Motor neuron (in vitro differentiated cells): ENCODE results near the gene GIGYF2. TPM values are rescaled to one million over a fixed set of nuclear protein-coding genes. Genes with fewer than 3 reads are reported as not detected.
"Not testable (repeated sequence)": the region's sequence is repeated elsewhere in the genome, so short reads cannot be mapped to it uniquely, and the experiment has no call there.

ENCODE experiments used
- ATAC-seq, 8 experiments: fragments of 200-7000 bp; cut with Tn5 transposase; replicated peaks in 6 of 8; 2 replicates each; pipeline ENCODE4 v1.8.0; 2021; ENCODE audit warnings: mild to moderate bottlenecking in 8 of 8, moderate library complexity in 8 of 8
- H3K27ac ChIP-seq, 2 donors: fragments of 250-450 bp; sonication (Bioruptor Pico); 2 replicates each; pipeline ENCODE4 v1.9.0; 2021; ENCODE audit warnings: antibody characterized with exemption in 2 of 2, mild to moderate bottlenecking in 2 of 2, moderate library complexity in 1 of 2
- H3K4me1 ChIP-seq, 2 donors: fragments of 250-450 bp; sonication (Bioruptor Pico); replicated peaks in 1 of 2; 2 replicates each; pipeline ENCODE4 v1.6.1; 2021; ENCODE audit warnings: antibody characterized with exemption in 2 of 2, mild to moderate bottlenecking in 2 of 2, moderate library complexity in 1 of 2
- H3K4me3 ChIP-seq, 5 donors: fragments of 250-450 bp; sonication (Bioruptor Pico); 2 replicates each; pipeline ENCODE4 v1.9.0; 2021; ENCODE audit warnings: antibody characterized with exemption in 5 of 5, mild to moderate bottlenecking in 5 of 5, moderate library complexity in 4 of 5
- WGBS, 10 experiments: fragments of 450-650 bp; shearing (Covaris generic); methylation state at CpG; one replicate each; pipeline ENCODE4 v1.0.0; 2022; 5-methylcytosine and 5-hydroxymethylcytosine counted together
- in situ Hi-C, 9 experiments: fragments of 400-800 bp; cut with MboI; loops; one replicate each; pipeline ENCODE4 v1.15.0; 2021; ENCODE audit warnings: low sequenced_read_pairs in 9 of 9, low pct_unique_long_range_greater_than_20kb in 2 of 9; ENCODE audit not compliant: unreplicated experiment in 9 of 9
- total RNA-seq, 8 experiments: library from RNA; unstranded; fragments of 300-600 nt; gene quantifications; 2 replicates each; pipeline versions ENCODE4 v1.2.3 to v1.2.4, GENCODE V29; 2022

Gene GIGYF2
- total RNA-seq, 8 experiments from 2014 or later: 43.9 to 74.2 (median 53.6) TPM

GRCh38 chr2:232901736-232902578 is 204.8 kb downstream of the GIGYF2 start:
- peak; percentile 25 to 96 (median 92) for ATAC-seq
- Histone ChIP-seq H3K4me3 (no peak overlapping the region), H3K27ac (peak overlapping the region in 1 of 2 donors; percentile 35), H3K4me1 (peaks cover 19% of the 10 kb centered on the region in 2 donors)
- 10 to 80% (median 55%) methylated on average over 1 to 10 of the region's 28 CpGs; no CpG with 5 or more reads in 2 of the 10 experiments for WGBS, 10 experiments
- in situ Hi-C loops: no loop called here

- Histone ChIP-seq H3K4me3 (no peak overlapping the region), H3K4me1 (peaks cover 19 to 29% of the 10 kb centered on the region in 2 donors), H3K27ac (no peak overlapping the region)
- 53 to 100% (median 85%) methylated on average over 1 to 8 of the region's 9 CpGs; no CpG with 5 or more reads in 2 of the 10 experiments for WGBS, 10 experiments
- in situ Hi-C loops: no loop called here
- ATAC-seq: no peak
Observed at GRCh38 chr2:232903989-232904388, 206.9 kb downstream of the GIGYF2 start.

GRCh38 chr2:232906867-232907717 is 210.0 kb downstream of the GIGYF2 start:
- H3K4me1 ChIP-seq: peaks cover 4 to 14% of the 10 kb centered on the region in 2 donors
- H3K4me3 ChIP-seq, in situ Hi-C loops: not testable (repeated sequence)
- ATAC-seq: peak; percentile 64 to 93 (median 80)
- WGBS, 10 experiments: 0 to 45% (median 14%) methylated on average over 2 to 8 of the region's 10 CpGs
- H3K27ac ChIP-seq: peak overlapping the region in 1 of 2 donors; percentile 49

GRCh38 chr2:232907718-232908085 is 210.6 kb downstream of the GIGYF2 start:
- 60 to 100% (median 92%) methylated on average over 4 to 8 of the region's 9 CpGs for WGBS, 10 experiments
- in situ Hi-C loops: not testable (repeated sequence)

GRCh38 chr2:232908695-232909094 is 211.6 kb downstream of the GIGYF2 start:
- H3K4me1 ChIP-seq: peaks cover 0 to 11% of the 10 kb centered on the region in 2 donors
- WGBS, 10 experiments: 68 to 100% (median 94%) methylated on average over 3 to 6 of the region's 6 CpGs
- in situ Hi-C loops: no loop called here
- ATAC-seq: no peak
- H3K4me3 ChIP-seq: no peak overlapping the region
- no peak overlapping the region for H3K27ac ChIP-seq

More at GRCh38 chr2:232907718-232908085, 210.6 kb downstream of the GIGYF2 start:
- not testable (repeated sequence) for H3K4me3 ChIP-seq, ATAC-seq, H3K27ac ChIP-seq
- peaks cover 0 to 11% of the 10 kb centered on the region in 2 donors for H3K4me1 ChIP-seq

Other genes with a start within 250 kb of the GIGYF2 start
- under 1 TPM in 5 of 8 experiments, not detected in 3; 0.10 to 0.42 (median 0.18) TPM for gene ALPI, start 241.2 kb upstream of the GIGYF2 start, total RNA-seq
- 10 to 100 TPM in 5 of 8 experiments, under 1 TPM in 2, not detected in 1; 0.13 to 83.3 (median 30.6) TPM for gene ECEL1, start 209.5 kb upstream of the GIGYF2 start, total RNA-seq
- 1 to 10 TPM in 1 of 8 experiments, under 1 TPM in 5, not detected in 2; 0.08 to 1.9 (median 0.58) TPM for gene PRSS56, start 176.9 kb upstream of the GIGYF2 start, total RNA-seq
- gene CHRND, start 171.2 kb upstream of the GIGYF2 start, total RNA-seq: under 1 TPM in 7 of 8 experiments, not detected in 1; 0.05 to 0.62 (median 0.21) TPM
- 1 to 10 TPM in 3 of 8 experiments, under 1 TPM in 5; 0.38 to 2.4 (median 0.93) TPM for gene CHRNG, start 157.6 kb upstream of the GIGYF2 start, total RNA-seq
- 10 to 100 TPM in 6 of 8 experiments, 1 to 10 TPM in 2; 6.6 to 20.3 (median 11.5) TPM for gene TIGD1, start 146.8 kb upstream of the GIGYF2 start, total RNA-seq
- 10 to 100 TPM; 49.0 to 81.3 (median 73.7) TPM for gene EIF4E2, start 146.6 kb upstream of the GIGYF2 start, total RNA-seq
- gene EFHD1, start 63.7 kb upstream of the GIGYF2 start, total RNA-seq: 10 to 100 TPM in 1 of 8 experiments, 1 to 10 TPM in 6, under 1 TPM in 1; 0.92 to 22.1 (median 3.4) TPM
- 1 to 10 TPM; 1.0 to 7.9 (median 1.9) TPM for gene KCNJ13, start 79.2 kb downstream of the GIGYF2 start, total RNA-seq
- 1 to 10 TPM; 1.4 to 3.7 (median 2.3) TPM for gene SNORC, start 172.9 kb downstream of the GIGYF2 start, total RNA-seq